IPS-15b (cell line): ENCODE results near the gene GAA.
A peak's percentile ranks its signal among the peaks of the same experiment; 100 is the strongest.
"Not testable (repeated sequence)": the region's sequence is repeated elsewhere in the genome, so short reads cannot be mapped to it uniquely, and the experiment has no call there.

Experiments used
- H3K27me3 ChIP-seq: one replicate; pipeline ENCODE4 v1.6.1; 2013; ENCODE audit warnings: low read length; ENCODE audit not compliant: control insufficient read depth, insufficient read depth
- H3K36me3 ChIP-seq: one replicate; pipeline ENCODE4 v1.6.1; 2013; ENCODE audit warnings: low read length; ENCODE audit not compliant: control insufficient read depth, insufficient read depth
- H3K4me1 ChIP-seq: one replicate; pipeline ENCODE4 v1.6.1; 2013; ENCODE audit warnings: mild to moderate bottlenecking, low read length; ENCODE audit not compliant: control insufficient read depth, insufficient read depth
- H3K4me3 ChIP-seq: one replicate; pipeline ENCODE4 v1.5.1; 2013; ENCODE audit warnings: low read depth, low read length
- H3K9ac ChIP-seq: one replicate; pipeline ENCODE4 v1.6.1; 2013; ENCODE audit warnings: low read depth, mild to moderate bottlenecking, low read length
- H3K9me3 ChIP-seq: one replicate; pipeline ENCODE4 v1.6.1; 2013; ENCODE audit warnings: mild to moderate bottlenecking, low read length; ENCODE audit not compliant: control insufficient read depth, insufficient read depth

GAA gene

GRCh38 chr17:80146121-80147034, 45.0 kb downstream of the GAA start:
- H3K9me3 ChIP-seq = no peaks in the 10 kb centered on the region
- H3K36me3 ChIP-seq = peaks cover 23% of the 10 kb centered on the region
- H3K4me3 ChIP-seq = peak overlapping the region; percentile 81
- peaks cover 5% of the 10 kb centered on the region for H3K4me1 ChIP-seq
- no peaks in the 10 kb centered on the region for H3K27me3 ChIP-seq
- H3K9ac ChIP-seq = peak overlapping the region; percentile 73

- peaks cover 8% of the 10 kb centered on the region for H3K4me1 ChIP-seq
- H3K36me3 ChIP-seq = peaks cover 15% of the 10 kb centered on the region
- peaks cover 2% of the 10 kb centered on the region for H3K27me3 ChIP-seq
- H3K9me3 ChIP-seq = no peaks in the 10 kb centered on the region
- H3K9ac ChIP-seq = peak within 1 kb of the TSS; percentile 83
- peak within 1 kb of the TSS; percentile 81 for H3K4me3 ChIP-seq
Measured at GRCh38 chr17:80147035-80147822, 45.8 kb downstream of the GAA start, which contains the start of gene EIF4A3. Gene EIF4A3 (minus strand): TSS chr17:80147128. CDS start chr17:80146961, 167 bp downstream.

- H3K9ac ChIP-seq = no peak overlapping the region
- no peak overlapping the region for H3K4me3 ChIP-seq
- peaks cover 16% of the 10 kb centered on the region for H3K4me1 ChIP-seq
- H3K36me3 ChIP-seq = no peaks in the 10 kb centered on the region
- peaks cover 2% of the 10 kb centered on the region for H3K9me3 ChIP-seq
- peaks cover 2% of the 10 kb centered on the region for H3K27me3 ChIP-seq
Measured at GRCh38 chr17:80151333-80151732, 50.0 kb downstream of the GAA start.

GRCh38 chr17:80152081-80152702, 50.8 kb downstream of the GAA start:
- H3K36me3 ChIP-seq = no peaks in the 10 kb centered on the region
- H3K4me1 ChIP-seq = peaks cover 16% of the 10 kb centered on the region
- no peak overlapping the region for H3K4me3 ChIP-seq
- peaks cover 2% of the 10 kb centered on the region for H3K27me3 ChIP-seq
- no peak overlapping the region for H3K9ac ChIP-seq
- peaks cover 2% of the 10 kb centered on the region for H3K9me3 ChIP-seq

- H3K27me3 ChIP-seq = peaks cover 2% of the 10 kb centered on the region
- no peak overlapping the region for H3K9ac ChIP-seq
- H3K9me3 ChIP-seq = peaks cover 2% of the 10 kb centered on the region
- no peak overlapping the region for H3K4me3 ChIP-seq
- no peaks in the 10 kb centered on the region for H3K36me3 ChIP-seq
- H3K4me1 ChIP-seq = peaks cover 16% of the 10 kb centered on the region
Measured at GRCh38 chr17:80153004-80153403, 51.6 kb downstream of the GAA start.

GRCh38 chr17:80154166-80154565, 52.8 kb downstream of the GAA start:
- Histone ChIP-seq H3K4me3 (peak overlapping the region; percentile 27), H3K9ac (no peak overlapping the region)

GRCh38 chr17:80155600-80155999, 54.2 kb downstream of the GAA start:
- not testable (repeated sequence) for H3K36me3 ChIP-seq, H3K4me3 ChIP-seq, H3K9me3 ChIP-seq, H3K27me3 ChIP-seq, H3K9ac ChIP-seq
- peaks cover 25% of the 10 kb centered on the region for H3K4me1 ChIP-seq

More at GRCh38 chr17:80154166-80154565, 52.8 kb downstream of the GAA start:
- Histone ChIP-seq H3K9me3 (peaks cover 2% of the 10 kb centered on the region), H3K4me1 (peaks cover 16% of the 10 kb centered on the region), H3K27me3 (peaks cover 2% of the 10 kb centered on the region), H3K36me3 (no peaks in the 10 kb centered on the region)

- Histone ChIP-seq H3K9me3 (peaks cover 2% of the 10 kb centered on the region), H3K9ac (no peak overlapping the region), H3K4me3 (no peak overlapping the region), H3K4me1 (peaks cover 11% of the 10 kb centered on the region), H3K27me3 (no peaks in the 10 kb centered on the region), H3K36me3 (no peaks in the 10 kb centered on the region)
Measured at GRCh38 chr17:80158846-80159245, 57.5 kb downstream of the GAA start.

- no peak overlapping the region for H3K4me3 ChIP-seq
- peaks cover 2% of the 10 kb centered on the region for H3K9me3 ChIP-seq
- H3K4me1 ChIP-seq = peaks cover 8% of the 10 kb centered on the region
- H3K9ac ChIP-seq = no peak overlapping the region
- H3K36me3 ChIP-seq = no peaks in the 10 kb centered on the region
- H3K27me3 ChIP-seq = no peaks in the 10 kb centered on the region
Measured at GRCh38 chr17:80160536-80160935, 59.2 kb downstream of the GAA start.

- Histone ChIP-seq H3K27me3 (no peaks in the 10 kb centered on the region), H3K4me1 (peaks cover 8% of the 10 kb centered on the region), H3K36me3 (no peaks in the 10 kb centered on the region), H3K4me3 (no peak overlapping the region), H3K9me3 (no peaks in the 10 kb centered on the region), H3K9ac (no peak overlapping the region)
Measured at GRCh38 chr17:80163336-80163735, 62.0 kb downstream of the GAA start.

- Histone ChIP-seq H3K36me3 (no peaks in the 10 kb centered on the region), H3K4me3 (no peak overlapping the region), H3K9me3 (no peaks in the 10 kb centered on the region), H3K9ac (no peak overlapping the region), H3K4me1 (peaks cover 8% of the 10 kb centered on the region), H3K27me3 (no peaks in the 10 kb centered on the region)
Measured at GRCh38 chr17:80164185-80164584, 62.8 kb downstream of the GAA start.
